HEK293 (cell line): ENCODE results near the gene SRP14.

Experiments used
- ZEB2 ChIP-seq: fragments of 450-650 bp; formaldehyde crosslinking; IDR thresholded peaks from 2 replicates; pipeline ENCODE4 v1.5.1; 2016; ENCODE audit warnings: missing biosample characterization, missing genetic modification characterization
- ZIC2 ChIP-seq: fragments of 450-650 bp; formaldehyde crosslinking; IDR thresholded peaks from 2 replicates; pipeline ENCODE4 v1.5.1; 2016; ENCODE audit warnings: missing biosample characterization, missing genetic modification characterization
- ZNF133 ChIP-seq: fragments of 450-650 bp; formaldehyde crosslinking; IDR thresholded peaks from 2 replicates; pipeline ENCODE4 v1.5.1; 2016; ENCODE audit warnings: missing biosample characterization, missing genetic modification characterization
- ZNF214 ChIP-seq: fragments of 450-650 bp; formaldehyde crosslinking; IDR thresholded peaks from 2 replicates; pipeline ENCODE4 v1.5.1; 2017; ENCODE audit warnings: missing biosample characterization, mild to moderate bottlenecking, missing genetic modification characterization, borderline replicate concordance
- ZNF561 ChIP-seq: fragments of 450-650 bp; IDR thresholded peaks from 2 replicates; pipeline ENCODE4 v1.5.1; 2018; ENCODE audit warnings: missing biosample characterization, missing genetic modification characterization, borderline replicate concordance
- ZNF777 ChIP-seq: fragments of 450-650 bp; formaldehyde crosslinking; IDR thresholded peaks from 2 replicates; pipeline ENCODE4 v1.5.1; 2017; ENCODE audit warnings: missing biosample characterization, missing genetic modification characterization, borderline replicate concordance
- ZSCAN30 ChIP-seq: fragments of 450-650 bp; IDR thresholded peaks from 2 replicates; pipeline ENCODE4 v1.5.1; 2018; ENCODE audit warnings: missing biosample characterization, mild to moderate bottlenecking, missing genetic modification characterization, moderate library complexity
- TF ChIP-seq, protein P1 (sequence below): fragments of 450-650 bp; formaldehyde crosslinking; IDR thresholded peaks from 2 replicates; pipeline ENCODE4 v1.5.1; 2016; ENCODE audit warnings: missing biosample characterization, missing genetic modification characterization
- TF ChIP-seq, protein P2 (sequence below): fragments of 450-650 bp; formaldehyde crosslinking; IDR thresholded peaks from 2 replicates; pipeline ENCODE4 v1.5.1; 2016; ENCODE audit warnings: missing biosample characterization, missing genetic modification characterization
- TF ChIP-seq, protein P3 (sequence below): fragments of 450-650 bp; formaldehyde crosslinking; IDR thresholded peaks from 2 replicates; pipeline ENCODE4 v1.5.1; 2016; ENCODE audit warnings: missing biosample characterization, missing genetic modification characterization, low read depth

DNA sequence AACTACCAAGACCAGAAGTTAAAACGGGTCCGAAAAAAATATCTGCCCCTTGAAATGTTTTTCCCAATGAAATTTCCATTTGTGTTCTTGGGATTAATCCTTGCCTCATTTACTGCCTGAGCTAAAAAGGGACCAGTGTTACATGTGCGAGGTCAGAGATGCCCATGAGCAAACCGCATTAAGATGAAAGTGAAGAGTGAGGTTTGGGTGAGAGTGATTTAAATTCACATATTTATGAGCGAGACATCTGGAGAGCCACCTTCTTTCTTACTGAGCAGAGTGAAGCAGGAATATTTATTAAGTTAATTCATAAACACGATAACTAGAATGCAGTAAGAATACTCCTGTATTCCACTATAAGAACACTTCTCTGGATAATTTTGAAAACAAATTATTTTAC is 41.3 kb downstream of the SRP14 start:
- TF ChIP-seq, protein P1, sequence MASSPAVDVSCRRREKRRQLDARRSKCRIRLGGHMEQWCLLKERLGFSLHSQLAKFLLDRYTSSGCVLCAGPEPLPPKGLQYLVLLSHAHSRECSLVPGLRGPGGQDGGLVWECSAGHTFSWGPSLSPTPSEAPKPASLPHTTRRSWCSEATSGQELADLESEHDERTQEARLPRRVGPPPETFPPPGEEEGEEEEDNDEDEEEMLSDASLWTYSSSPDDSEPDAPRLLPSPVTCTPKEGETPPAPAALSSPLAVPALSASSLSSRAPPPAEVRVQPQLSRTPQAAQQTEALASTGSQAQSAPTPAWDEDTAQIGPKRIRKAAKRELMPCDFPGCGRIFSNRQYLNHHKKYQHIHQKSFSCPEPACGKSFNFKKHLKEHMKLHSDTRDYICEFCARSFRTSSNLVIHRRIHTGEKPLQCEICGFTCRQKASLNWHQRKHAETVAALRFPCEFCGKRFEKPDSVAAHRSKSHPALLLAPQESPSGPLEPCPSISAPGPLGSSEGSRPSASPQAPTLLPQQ (tag by site-specific recombination), result no peak
- TF ChIP-seq, protein P2, sequence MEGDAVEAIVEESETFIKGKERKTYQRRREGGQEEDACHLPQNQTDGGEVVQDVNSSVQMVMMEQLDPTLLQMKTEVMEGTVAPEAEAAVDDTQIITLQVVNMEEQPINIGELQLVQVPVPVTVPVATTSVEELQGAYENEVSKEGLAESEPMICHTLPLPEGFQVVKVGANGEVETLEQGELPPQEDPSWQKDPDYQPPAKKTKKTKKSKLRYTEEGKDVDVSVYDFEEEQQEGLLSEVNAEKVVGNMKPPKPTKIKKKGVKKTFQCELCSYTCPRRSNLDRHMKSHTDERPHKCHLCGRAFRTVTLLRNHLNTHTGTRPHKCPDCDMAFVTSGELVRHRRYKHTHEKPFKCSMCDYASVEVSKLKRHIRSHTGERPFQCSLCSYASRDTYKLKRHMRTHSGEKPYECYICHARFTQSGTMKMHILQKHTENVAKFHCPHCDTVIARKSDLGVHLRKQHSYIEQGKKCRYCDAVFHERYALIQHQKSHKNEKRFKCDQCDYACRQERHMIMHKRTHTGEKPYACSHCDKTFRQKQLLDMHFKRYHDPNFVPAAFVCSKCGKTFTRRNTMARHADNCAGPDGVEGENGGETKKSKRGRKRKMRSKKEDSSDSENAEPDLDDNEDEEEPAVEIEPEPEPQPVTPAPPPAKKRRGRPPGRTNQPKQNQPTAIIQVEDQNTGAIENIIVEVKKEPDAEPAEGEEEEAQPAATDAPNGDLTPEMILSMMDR (tag by site-specific recombination), result no peak
- TF ChIP-seq ZNF777, result no peak
- TF ChIP-seq ZIC2, result no peak
- no peak for TF ChIP-seq ZNF561
- TF ChIP-seq ZEB2, result no peak
- TF ChIP-seq, protein P3, sequence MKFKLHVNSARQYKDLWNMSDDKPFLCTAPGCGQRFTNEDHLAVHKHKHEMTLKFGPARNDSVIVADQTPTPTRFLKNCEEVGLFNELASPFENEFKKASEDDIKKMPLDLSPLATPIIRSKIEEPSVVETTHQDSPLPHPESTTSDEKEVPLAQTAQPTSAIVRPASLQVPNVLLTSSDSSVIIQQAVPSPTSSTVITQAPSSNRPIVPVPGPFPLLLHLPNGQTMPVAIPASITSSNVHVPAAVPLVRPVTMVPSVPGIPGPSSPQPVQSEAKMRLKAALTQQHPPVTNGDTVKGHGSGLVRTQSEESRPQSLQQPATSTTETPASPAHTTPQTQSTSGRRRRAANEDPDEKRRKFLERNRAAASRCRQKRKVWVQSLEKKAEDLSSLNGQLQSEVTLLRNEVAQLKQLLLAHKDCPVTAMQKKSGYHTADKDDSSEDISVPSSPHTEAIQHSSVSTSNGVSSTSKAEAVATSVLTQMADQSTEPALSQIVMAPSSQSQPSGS, result no peak
- no peak for TF ChIP-seq ZNF133
- TF ChIP-seq ZNF214 (tag by site-specific recombination), result no peak
- no peak for TF ChIP-seq ZSCAN30 (tag by site-specific recombination)
